ENCODE data around the gene MOV10L1.

Gene MOV10L1

DNA sequence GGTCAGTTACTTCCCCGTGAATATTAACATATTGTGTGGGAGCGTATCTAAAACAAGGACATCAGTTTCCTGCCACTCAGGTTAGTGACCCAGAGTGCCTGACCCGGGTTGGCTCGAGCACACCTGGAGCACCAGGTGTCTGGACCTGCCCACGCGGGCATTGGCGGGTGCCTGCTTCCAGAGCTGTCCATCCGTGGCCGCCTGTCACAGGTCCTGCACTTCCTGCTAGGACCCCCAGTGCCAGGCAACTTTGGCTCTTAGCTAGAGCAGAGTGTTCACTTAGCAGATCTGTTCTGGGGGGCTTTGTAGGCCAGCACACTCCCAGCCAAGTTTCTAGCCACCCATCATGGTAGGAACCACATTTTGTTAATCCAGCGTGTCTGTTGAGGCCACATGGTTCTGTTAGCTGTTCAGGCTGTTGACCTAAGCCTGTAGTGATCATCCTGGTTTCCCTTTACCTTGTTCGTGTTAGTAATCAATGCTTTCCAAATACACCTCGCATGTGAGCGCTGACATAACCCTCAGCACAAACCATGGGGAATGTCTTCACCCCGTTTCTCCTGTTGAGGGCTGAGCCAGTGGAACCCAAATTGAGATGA, 29.5 kb downstream of the MOV10L1 start:
- TF ChIP-seq TAF1 (IDR thresholded peaks at IDR 0.05; ENCODE audit: low read depth) (no peak), EGR1 (IDR thresholded peaks at IDR 0.05) (no peak), CREB1 (IDR thresholded peaks at IDR 0.05; ENCODE audit: low read depth) (no peak), EP300 (IDR thresholded peaks at IDR 0.05; ENCODE audit: borderline replicate concordance) (no peak), MAX (IDR thresholded peaks at IDR 0.05) (no peak)

DNA sequence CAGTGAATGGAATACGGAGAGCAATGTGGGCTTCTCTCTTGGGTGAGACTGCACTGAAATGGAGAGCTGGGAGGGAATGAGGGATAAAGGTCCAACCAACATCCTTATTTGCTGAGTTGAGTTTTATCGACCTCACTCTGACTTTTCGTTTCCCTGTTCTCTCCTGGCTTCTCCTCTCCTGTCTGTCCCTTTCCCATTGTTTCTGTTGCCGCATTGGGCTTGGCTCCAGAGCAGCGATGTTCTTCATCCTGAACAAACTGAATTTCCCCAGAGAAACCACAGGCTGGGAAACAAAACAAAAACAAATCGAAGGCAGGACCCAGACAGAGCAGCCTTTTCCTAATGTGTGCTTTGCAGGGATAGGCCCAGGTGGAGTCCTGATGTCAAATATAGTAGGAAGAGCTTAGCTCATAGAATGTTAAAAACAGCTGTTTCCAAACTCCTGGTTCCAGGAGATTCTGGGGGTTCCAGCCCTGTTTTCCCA, 30.0 kb downstream of the MOV10L1 start:
- TF ChIP-seq, protein P1, sequence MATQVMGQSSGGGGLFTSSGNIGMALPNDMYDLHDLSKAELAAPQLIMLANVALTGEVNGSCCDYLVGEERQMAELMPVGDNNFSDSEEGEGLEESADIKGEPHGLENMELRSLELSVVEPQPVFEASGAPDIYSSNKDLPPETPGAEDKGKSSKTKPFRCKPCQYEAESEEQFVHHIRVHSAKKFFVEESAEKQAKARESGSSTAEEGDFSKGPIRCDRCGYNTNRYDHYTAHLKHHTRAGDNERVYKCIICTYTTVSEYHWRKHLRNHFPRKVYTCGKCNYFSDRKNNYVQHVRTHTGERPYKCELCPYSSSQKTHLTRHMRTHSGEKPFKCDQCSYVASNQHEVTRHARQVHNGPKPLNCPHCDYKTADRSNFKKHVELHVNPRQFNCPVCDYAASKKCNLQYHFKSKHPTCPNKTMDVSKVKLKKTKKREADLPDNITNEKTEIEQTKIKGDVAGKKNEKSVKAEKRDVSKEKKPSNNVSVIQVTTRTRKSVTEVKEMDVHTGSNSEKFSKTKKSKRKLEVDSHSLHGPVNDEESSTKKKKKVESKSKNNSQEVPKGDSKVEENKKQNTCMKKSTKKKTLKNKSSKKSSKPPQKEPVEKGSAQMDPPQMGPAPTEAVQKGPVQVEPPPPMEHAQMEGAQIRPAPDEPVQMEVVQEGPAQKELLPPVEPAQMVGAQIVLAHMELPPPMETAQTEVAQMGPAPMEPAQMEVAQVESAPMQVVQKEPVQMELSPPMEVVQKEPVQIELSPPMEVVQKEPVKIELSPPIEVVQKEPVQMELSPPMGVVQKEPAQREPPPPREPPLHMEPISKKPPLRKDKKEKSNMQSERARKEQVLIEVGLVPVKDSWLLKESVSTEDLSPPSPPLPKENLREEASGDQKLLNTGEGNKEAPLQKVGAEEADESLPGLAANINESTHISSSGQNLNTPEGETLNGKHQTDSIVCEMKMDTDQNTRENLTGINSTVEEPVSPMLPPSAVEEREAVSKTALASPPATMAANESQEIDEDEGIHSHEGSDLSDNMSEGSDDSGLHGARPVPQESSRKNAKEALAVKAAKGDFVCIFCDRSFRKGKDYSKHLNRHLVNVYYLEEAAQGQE (IDR thresholded peaks at IDR 0.05; ENCODE audit: low read depth), result no peak

- TF ChIP-seq YY1 (IDR thresholded peaks at IDR 0.05; ENCODE audit: low read depth) (no peak), MAX (IDR thresholded peaks at IDR 0.05) (no peak), EGR1 (IDR thresholded peaks at IDR 0.05) (no peak), NFIC (IDR thresholded peaks at IDR 0.05) (no peak), RAD21 (IDR thresholded peaks at IDR 0.05; ENCODE audit: low read depth) (no peak), CEBPB (IDR thresholded peaks at IDR 0.05) (no peak), FOXM1 (IDR thresholded peaks at IDR 0.05; ENCODE audit: borderline replicate concordance, low read depth) (no peak), ZBTB7A (IDR thresholded peaks at IDR 0.05; ENCODE audit: low read depth) (no peak), TCF12 (IDR thresholded peaks at IDR 0.05; ENCODE audit: low read depth) (no peak), EP300 (IDR thresholded peaks at IDR 0.05; ENCODE audit: borderline replicate concordance) (no peak), TAF1 (IDR thresholded peaks at IDR 0.05; ENCODE audit: low read depth) (no peak)
- TF ChIP-seq, protein P2, sequence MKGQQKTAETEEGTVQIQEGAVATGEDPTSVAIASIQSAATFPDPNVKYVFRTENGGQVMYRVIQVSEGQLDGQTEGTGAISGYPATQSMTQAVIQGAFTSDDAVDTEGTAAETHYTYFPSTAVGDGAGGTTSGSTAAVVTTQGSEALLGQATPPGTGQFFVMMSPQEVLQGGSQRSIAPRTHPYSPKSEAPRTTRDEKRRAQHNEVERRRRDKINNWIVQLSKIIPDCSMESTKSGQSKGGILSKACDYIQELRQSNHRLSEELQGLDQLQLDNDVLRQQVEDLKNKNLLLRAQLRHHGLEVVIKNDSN (IDR thresholded peaks at IDR 0.05), result no peak
- TF ChIP-seq, protein P1 (IDR thresholded peaks at IDR 0.05; ENCODE audit: low read depth), result no peak
Measured at GRCh38 chr22:50121202-50121740, 31.5 kb downstream of the MOV10L1 start.

- TF ChIP-seq EGR1 (IDR thresholded peaks at IDR 0.05) (no peak), CEBPB (IDR thresholded peaks at IDR 0.05) (no peak), NFIC (IDR thresholded peaks at IDR 0.05) (no peak), FOXM1 (IDR thresholded peaks at IDR 0.05; ENCODE audit: borderline replicate concordance, low read depth) (no peak), TAF1 (IDR thresholded peaks at IDR 0.05; ENCODE audit: low read depth) (no peak)
Measured at GRCh38 chr22:50123119-50123518, 33.3 kb downstream of the MOV10L1 start.

DNA sequence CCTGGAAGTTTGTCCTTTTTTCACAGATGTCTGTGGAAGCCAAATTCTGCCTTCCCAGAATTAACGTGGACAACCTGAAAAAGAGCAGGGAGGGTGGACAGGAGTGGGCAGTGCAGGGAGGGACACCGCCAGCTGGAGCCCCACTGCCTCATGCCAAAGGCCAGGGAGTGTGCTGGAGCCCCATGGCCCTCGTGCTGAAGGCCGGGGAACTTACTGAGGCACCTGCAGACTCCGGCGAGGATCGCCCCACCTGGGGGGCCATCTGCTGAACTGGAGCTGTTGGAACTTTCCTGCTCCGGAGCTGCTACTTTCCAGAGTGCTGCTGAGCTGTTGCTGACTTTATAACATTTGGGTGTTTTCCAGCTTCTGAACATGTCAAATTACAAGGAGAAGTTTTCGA, 35.2 kb downstream of the MOV10L1 start:
- TF ChIP-seq, protein P1 (IDR thresholded peaks at IDR 0.05; ENCODE audit: low read depth), result no peak
- TF ChIP-seq RAD21 (IDR thresholded peaks at IDR 0.05; ENCODE audit: low read depth) (no peak), FOXM1 (IDR thresholded peaks at IDR 0.05; ENCODE audit: borderline replicate concordance, low read depth) (no peak), TAF1 (IDR thresholded peaks at IDR 0.05; ENCODE audit: low read depth) (no peak), CREB1 (IDR thresholded peaks at IDR 0.05; ENCODE audit: low read depth) (no peak), ZBTB7A (IDR thresholded peaks at IDR 0.05; ENCODE audit: low read depth) (no peak), NFIC (IDR thresholded peaks at IDR 0.05) (no peak), YY1 (IDR thresholded peaks at IDR 0.05; ENCODE audit: low read depth) (no peak), EP300 (IDR thresholded peaks at IDR 0.05; ENCODE audit: borderline replicate concordance) (no peak), EGR1 (IDR thresholded peaks at IDR 0.05) (no peak), MAX (IDR thresholded peaks at IDR 0.05) (no peak), TEAD4 (IDR thresholded peaks at IDR 0.05) (no peak), CEBPB (IDR thresholded peaks at IDR 0.05) (no peak), TCF12 (IDR thresholded peaks at IDR 0.05; ENCODE audit: low read depth) (no peak)
- TF ChIP-seq, protein P2 (IDR thresholded peaks at IDR 0.05), result no peak
